ENCODE results near the gene SUFU.
A peak's percentile ranks its signal among the peaks of the same experiment; 100 is the strongest.

Gene SUFU

DNA sequence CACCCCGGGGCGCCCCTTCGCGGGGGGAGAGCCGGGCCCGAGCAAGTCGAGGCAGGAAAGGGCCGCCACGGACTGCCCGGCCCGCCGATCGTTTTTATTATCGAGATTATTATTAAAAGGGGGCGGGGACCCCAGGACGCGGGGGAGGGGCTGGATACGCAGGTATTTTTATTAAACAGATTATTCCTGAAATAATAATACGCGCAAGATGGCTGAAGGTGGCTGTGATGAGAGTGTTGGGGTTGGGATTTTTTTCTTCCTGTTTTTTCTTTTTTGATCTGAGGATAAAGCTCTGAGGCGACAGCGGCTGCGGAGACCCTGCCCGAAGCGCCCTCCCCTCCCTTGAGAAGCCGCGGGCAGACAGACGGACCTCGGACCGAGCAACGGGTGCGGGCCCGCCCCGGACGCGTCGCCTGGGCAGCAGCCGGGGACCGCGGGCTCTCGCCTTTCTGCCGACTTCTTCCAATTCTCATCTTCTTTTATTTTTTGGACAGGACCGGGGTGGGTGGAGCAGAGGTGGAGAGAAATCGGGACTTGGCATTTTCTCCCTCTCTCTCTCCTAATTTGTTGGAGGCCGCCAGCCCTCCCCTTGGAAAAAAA lies 139.1 kb downstream of the SUFU start:
- Histone ChIP-seq H3K4ac (ENCODE audit: low read length) (peak overlapping the region; percentile 53), H3K14ac (ENCODE audit: low read length) (peak overlapping the region; percentile 56), H2BK15ac (ENCODE audit: low read length) (peak overlapping the region; percentile 75), H3K9ac (ENCODE audit: low read depth, low read length, poor library complexity) (peak overlapping the region; percentile 44), H3K4me2 (ENCODE audit: insufficient read depth, low read length, poor library complexity, severe bottlenecking) (peak overlapping the region; percentile 81), H2BK5ac (ENCODE audit: low read length) (peak overlapping the region; percentile 95), H3K79me1 (ENCODE audit: low read depth, low read length) (peaks cover 19% of the 10 kb centered on the region), H3K4me1 (ENCODE audit: control insufficient read depth in 2 of 2, insufficient read depth in 1 of 2, low read depth in 1 of 2, low read length in 2 of 2) (peaks cover 16 to 21% of the 10 kb centered on the region in 2 donors), H4K91ac (ENCODE audit: low read depth, low read length, poor library complexity) (no peak overlapping the region), H3K36me3 (replicated peaks in 1 of 2; ENCODE audit: control insufficient read depth in 2 of 2, insufficient read depth in 2 of 2, low read length in 2 of 2) (peaks cover 1 to 16% of the 10 kb centered on the region in 2 donors), H3K4me3 (ENCODE audit: low read length in 2 of 2) (peak overlapping the region; percentile 90 to 93), H3K27ac (replicated peaks; ENCODE audit: low read length) (peak overlapping the region; percentile 97), H3K23ac (ENCODE audit: low read depth, low read length, poor library complexity) (peak overlapping the region; percentile 96), H3K27me3 (ENCODE audit: control insufficient read depth in 3 of 3, insufficient read depth in 3 of 3, low read depth in 1 of 3, low read length in 3 of 3) (no peaks in the 10 kb centered on the region), H4K8ac (ENCODE audit: low read depth, low read length) (no peak overlapping the region), H3K9me3 (replicated peaks in 1 of 2; ENCODE audit: control insufficient read depth in 2 of 2, insufficient read depth in 1 of 2, low read depth in 1 of 2, low read length in 2 of 2) (no peaks in the 10 kb centered on the region), H2AFZ (ENCODE audit: low read length) (peak overlapping the region; percentile 81), H2AK5ac (ENCODE audit: low read depth, low read length) (peak overlapping the region; percentile 94), H2BK12ac (ENCODE audit: low read length) (no peak overlapping the region), H3K18ac (ENCODE audit: low read length) (peak overlapping the region; percentile 99), H2BK120ac (ENCODE audit: low read depth, low read length) (peak overlapping the region; percentile 97)
- WGBS, 2 donors (ENCODE audit: extremely low coverage in 2 of 2, insufficient read length in 2 of 2, insufficient replicate concordance in 1 of 2) = no CpG with 5 or more reads among the region's 45 CpGs
- peak; percentile 54 for DNase-seq (ENCODE audit: low spot score)

DNA sequence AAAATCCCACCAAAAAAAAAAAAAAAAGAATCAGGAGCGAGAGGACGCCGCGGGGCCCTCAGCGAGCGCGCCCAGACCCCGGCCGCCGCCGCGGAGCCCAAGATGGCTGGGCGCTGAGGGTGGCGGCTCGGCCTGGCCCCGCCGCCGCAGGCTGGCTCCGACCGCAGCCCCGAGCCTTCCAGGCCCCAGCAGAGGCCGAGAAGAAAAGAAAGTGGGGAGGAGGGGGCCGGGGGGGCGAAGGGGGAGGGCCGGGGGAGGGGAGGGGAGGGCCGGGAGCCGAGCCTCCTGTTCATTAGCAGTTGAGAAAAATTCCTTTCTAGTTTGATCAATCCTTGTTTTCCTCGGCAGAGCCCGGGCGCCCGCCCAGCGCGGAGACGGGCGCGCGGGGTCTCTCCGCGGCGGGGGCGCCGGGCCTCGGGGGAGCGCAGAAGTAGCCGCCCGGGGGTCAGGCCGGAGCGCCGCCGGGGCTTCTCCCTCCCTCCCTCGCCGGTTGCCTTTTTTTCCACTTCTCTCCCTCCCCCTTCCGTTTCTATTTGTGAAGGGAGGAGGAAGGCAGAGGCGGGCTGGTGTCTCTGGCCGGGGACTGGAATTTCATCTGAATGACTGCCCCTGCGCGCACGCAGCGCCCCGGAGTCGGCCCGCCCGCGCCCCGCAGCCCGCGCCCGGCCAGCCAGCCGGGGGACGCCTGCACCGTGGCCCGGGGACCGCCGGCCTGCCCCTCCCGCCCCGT lies 139.7 kb downstream of the SUFU start:
- Histone ChIP-seq H2BK5ac (ENCODE audit: low read length) (peak overlapping the region; percentile 95), H3K14ac (ENCODE audit: low read length) (no peak overlapping the region), H3K27ac (replicated peaks; ENCODE audit: low read length) (peak overlapping the region; percentile 97), H3K36me3 (replicated peaks in 1 of 2; ENCODE audit: control insufficient read depth in 2 of 2, insufficient read depth in 2 of 2, low read length in 2 of 2) (peaks cover 2 to 22% of the 10 kb centered on the region in 2 donors), H2BK15ac (ENCODE audit: low read length) (peak overlapping the region; percentile 96), H3K4ac (ENCODE audit: low read length) (peak overlapping the region; percentile 87), H3K27me3 (ENCODE audit: control insufficient read depth in 3 of 3, insufficient read depth in 3 of 3, low read depth in 1 of 3, low read length in 3 of 3) (no peaks in the 10 kb centered on the region), H3K18ac (ENCODE audit: low read length) (peak overlapping the region; percentile 100), H2BK120ac (ENCODE audit: low read depth, low read length) (peak overlapping the region; percentile 97), H4K91ac (ENCODE audit: low read depth, low read length, poor library complexity) (no peak overlapping the region), H3K9ac (ENCODE audit: low read depth, low read length, poor library complexity) (peak overlapping the region; percentile 99), H3K9me3 (replicated peaks in 1 of 2; ENCODE audit: control insufficient read depth in 2 of 2, insufficient read depth in 1 of 2, low read depth in 1 of 2, low read length in 2 of 2) (no peaks in the 10 kb centered on the region), H3K23ac (ENCODE audit: low read depth, low read length, poor library complexity) (peak overlapping the region; percentile 87), H3K4me1 (ENCODE audit: control insufficient read depth in 2 of 2, insufficient read depth in 1 of 2, low read depth in 1 of 2, low read length in 2 of 2) (peaks cover 23 to 27% of the 10 kb centered on the region in 2 donors), H2AFZ (ENCODE audit: low read length) (peak overlapping the region; percentile 67), H3K79me1 (ENCODE audit: low read depth, low read length) (peaks cover 20% of the 10 kb centered on the region), H2AK5ac (ENCODE audit: low read depth, low read length) (peak overlapping the region; percentile 99), H4K8ac (ENCODE audit: low read depth, low read length) (no peak overlapping the region), H3K4me3 (ENCODE audit: low read length in 2 of 2) (peak overlapping the region; percentile 90 to 93), H3K4me2 (ENCODE audit: insufficient read depth, low read length, poor library complexity, severe bottlenecking) (peak overlapping the region; percentile 98), H2BK12ac (ENCODE audit: low read length) (no peak overlapping the region)
- peak; percentile 65 for DNase-seq (ENCODE audit: low spot score)
- WGBS, 2 donors (ENCODE audit: extremely low coverage in 2 of 2, insufficient read length in 2 of 2, insufficient replicate concordance in 1 of 2) = no CpG with 5 or more reads among the region's 76 CpGs

DNA sequence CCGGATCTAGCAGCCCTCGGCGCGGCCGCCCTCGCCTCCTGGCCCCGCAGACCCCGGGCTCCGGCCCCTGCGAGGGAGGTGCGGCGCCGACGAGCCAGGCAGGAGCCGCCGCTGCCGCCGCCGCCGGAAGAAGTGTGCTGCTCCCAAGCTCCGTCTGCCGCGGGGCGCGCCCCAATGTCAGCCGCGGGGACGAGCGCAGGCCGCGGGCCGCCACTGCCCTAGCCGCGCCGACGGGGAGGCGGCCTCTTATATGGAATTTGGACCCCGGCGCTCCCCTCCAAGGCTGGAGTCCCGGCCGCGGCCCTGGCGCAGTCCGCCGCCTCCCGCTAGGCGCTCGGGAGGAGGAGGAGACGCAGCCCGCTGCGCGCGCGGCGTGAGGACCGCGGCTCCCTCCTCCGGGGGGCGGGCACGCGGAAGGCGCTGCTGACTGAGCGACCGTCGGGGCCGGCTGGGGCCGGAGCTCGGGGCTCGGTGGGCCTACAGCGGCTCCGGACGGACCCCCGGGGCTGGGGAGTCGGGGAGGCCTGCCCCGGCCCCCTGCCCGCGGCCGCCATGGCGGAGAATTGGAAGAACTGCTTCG lies 140.4 kb downstream of the SUFU start, which contains the start of gene TRIM8:
Gene TRIM8, plus strand, starts transcription at position 414 of the 580 bp plus-strand sequence. Its CDS starts 139 bp downstream, at position 553.
- H2BK5ac ChIP-seq (ENCODE audit: low read length) = peak within 1 kb of the TSS; percentile 85
- DNase-seq (ENCODE audit: low spot score) = no peak
- WGBS, 2 donors (ENCODE audit: extremely low coverage in 2 of 2, insufficient read length in 2 of 2, insufficient replicate concordance in 1 of 2) = no CpG with 5 or more reads among the region's 80 CpGs
- H3K4me1 ChIP-seq (ENCODE audit: control insufficient read depth in 2 of 2, insufficient read depth in 1 of 2, low read depth in 1 of 2, low read length in 2 of 2) = peaks cover 29 to 34% of the 10 kb centered on the region in 2 donors
- H4K91ac ChIP-seq (ENCODE audit: low read depth, low read length, poor library complexity) = no peak within 1 kb of the TSS
- H3K79me1 ChIP-seq (ENCODE audit: low read depth, low read length) = peaks cover 22% of the 10 kb centered on the region
- H2AK5ac ChIP-seq (ENCODE audit: low read depth, low read length) = peak within 1 kb of the TSS; percentile 99
- H2BK120ac ChIP-seq (ENCODE audit: low read depth, low read length) = peak within 1 kb of the TSS; percentile 95
- H3K36me3 ChIP-seq (replicated peaks in 1 of 2; ENCODE audit: control insufficient read depth in 2 of 2, insufficient read depth in 2 of 2, low read length in 2 of 2) = peaks cover 2 to 26% of the 10 kb centered on the region in 2 donors
- H3K9me3 ChIP-seq (replicated peaks in 1 of 2; ENCODE audit: control insufficient read depth in 2 of 2, insufficient read depth in 1 of 2, low read depth in 1 of 2, low read length in 2 of 2) = no peaks in the 10 kb centered on the region
- no peaks in the 10 kb centered on the region for H3K27me3 ChIP-seq (ENCODE audit: control insufficient read depth in 3 of 3, insufficient read depth in 3 of 3, low read depth in 1 of 3, low read length in 3 of 3)
- H3K4me2 ChIP-seq (ENCODE audit: insufficient read depth, low read length, poor library complexity, severe bottlenecking) = peak within 1 kb of the TSS; percentile 98
- H2BK15ac ChIP-seq (ENCODE audit: low read length) = peak within 1 kb of the TSS; percentile 96
- peak within 1 kb of the TSS; percentile 99 for H3K4ac ChIP-seq (ENCODE audit: low read length)
- peak within 1 kb of the TSS; percentile 97 for H3K27ac ChIP-seq (replicated peaks; ENCODE audit: low read length)
- H3K4me3 ChIP-seq (ENCODE audit: low read length in 2 of 2) = peak within 1 kb of the TSS; percentile 90 to 93
- H3K23ac ChIP-seq (ENCODE audit: low read depth, low read length, poor library complexity) = peak within 1 kb of the TSS; percentile 94
- peak within 1 kb of the TSS; percentile 99 for H3K9ac ChIP-seq (ENCODE audit: low read depth, low read length, poor library complexity)
- H3K18ac ChIP-seq (ENCODE audit: low read length) = peak within 1 kb of the TSS; percentile 100
- peak within 1 kb of the TSS; percentile 75 for H2BK12ac ChIP-seq (ENCODE audit: low read length)
- H4K8ac ChIP-seq (ENCODE audit: low read depth, low read length) = no peak within 1 kb of the TSS
- H2AFZ ChIP-seq (ENCODE audit: low read length) = peak within 1 kb of the TSS; percentile 67
- H3K14ac ChIP-seq (ENCODE audit: low read length) = peak within 1 kb of the TSS; percentile 99
